IMR-90 (cell line): ENCODE measurements around the gene COL24A1. TPM values are rescaled to one million over a fixed set of nuclear protein-coding genes. Genes with fewer than 3 reads are reported as not detected.

ENCODE experiments used
- ATAC-seq: fragments of 200-7000 bp; cut with Tn5 transposase; 2 replicates; pipeline ENCODE4 v1.9.1; 2020; ENCODE audit warnings: low read depth, mild to moderate bottlenecking, moderate library complexity
- BruUV-seq: library from RNA; stranded (reverse); fragments of 400-500 nt; replicated peaks from 2 replicates; lab custom pipeline; 2021; lab: Mats Ljungman, UMichigan
- CTCF ChIA-PET: fragments of 300-600 bp; formaldehyde crosslinking; extraction: SDS; loops from one replicate; lab custom pipeline; 2021; ENCODE audit warnings: antibody characterized with exemption; lab: Yijun Ruan, JAX
- POLR2A ChIA-PET: fragments of 300-600 bp; sonication (Branson Sonifier 250); formaldehyde crosslinking; loops from one replicate; lab custom pipeline; 2022; ENCODE audit warnings: antibody characterized with exemption; ENCODE audit not compliant: unreplicated experiment; lab: Charles Lee
- DNase-seq: peaks from one replicate; pipeline ENCODE4 v3.0.0; 2013
- H2AFZ ChIP-seq: replicated peaks from 2 replicates; pipeline ENCODE3; 2013; ENCODE audit warnings: low read length, mild to moderate bottlenecking; ENCODE audit not compliant: poor library complexity
- H2AK5ac ChIP-seq: 2 replicates; pipeline ENCODE4 v1.6.1; 2013; ENCODE audit warnings: low read depth, low read length, inconsistent platforms
- H2AK9ac ChIP-seq: replicated peaks from 2 replicates; pipeline ENCODE3; 2013; ENCODE audit warnings: mild to moderate bottlenecking, low read depth, low read length, moderate library complexity; ENCODE audit not compliant: poor library complexity
- H2BK120ac ChIP-seq: 2 replicates; pipeline ENCODE4 v1.6.1; 2013; ENCODE audit warnings: low read depth, low read length, inconsistent platforms
- H2BK15ac ChIP-seq: 3 replicates; pipeline ENCODE4 v1.6.1; 2013; ENCODE audit warnings: low read depth, low read length, inconsistent platforms
- H2BK20ac ChIP-seq: 2 replicates; pipeline ENCODE4 v1.6.1; 2013; ENCODE audit warnings: low read depth, mild to moderate bottlenecking, inconsistent platforms, low read length, moderate library complexity
- H2BK5ac ChIP-seq: 2 replicates; pipeline ENCODE4 v1.6.1; 2013; ENCODE audit warnings: mild to moderate bottlenecking, low read depth, low read length, inconsistent platforms; ENCODE audit not compliant: poor library complexity, severe bottlenecking
- H3K14ac ChIP-seq: replicated peaks from 2 replicates; pipeline ENCODE4 v1.6.1; 2013; ENCODE audit warnings: low read depth, low read length, inconsistent platforms
- H3K18ac ChIP-seq: 2 replicates; pipeline ENCODE4 v1.6.1; 2013; ENCODE audit warnings: low read depth, low read length, control low read depth
- H3K23ac ChIP-seq: 2 replicates; pipeline ENCODE4 v1.6.1; 2013; ENCODE audit warnings: low read depth, low read length, inconsistent platforms
- H3K27ac ChIP-seq: 2 replicates; pipeline ENCODE4 v1.5.1; 2013; ENCODE audit warnings: mild to moderate bottlenecking, control low read depth, low read length; ENCODE audit not compliant: insufficient read depth
- H3K27me3 ChIP-seq: 2 replicates; pipeline ENCODE4 v1.6.1; 2013; ENCODE audit warnings: low read length; ENCODE audit not compliant: control insufficient read depth, insufficient read depth
- H3K36me3 ChIP-seq: 2 replicates; pipeline ENCODE4 v1.6.1; 2013; ENCODE audit warnings: low read length, mixed read lengths; ENCODE audit not compliant: control insufficient read depth, insufficient read depth
- H3K4ac ChIP-seq: 2 replicates; pipeline ENCODE4 v1.6.1; 2013; ENCODE audit warnings: low read depth, low read length, inconsistent platforms
- H3K4me1 ChIP-seq: 2 replicates; pipeline ENCODE4 v1.6.1; 2013; ENCODE audit warnings: low read length, mixed read lengths; ENCODE audit not compliant: control insufficient read depth, insufficient read depth
- H3K4me2 ChIP-seq: 2 replicates; pipeline ENCODE4 v1.6.1; 2013; ENCODE audit warnings: low read depth, mild to moderate bottlenecking, control low read depth, low read length, moderate library complexity
- H3K4me3 ChIP-seq: 2 replicates; pipeline ENCODE4 v1.5.1; 2013; ENCODE audit warnings: low read depth, mild to moderate bottlenecking, control low read depth, low read length, moderate library complexity; ENCODE audit not compliant: insufficient read depth
- H3K56ac ChIP-seq: 2 replicates; pipeline ENCODE4 v1.6.1; 2013; ENCODE audit warnings: low read length, inconsistent platforms; ENCODE audit not compliant: insufficient read depth; ENCODE audit errors: extremely low read depth
- H3K79me1 ChIP-seq, 2 experiments: 2 replicates each; pipeline ENCODE4 v1.6.1; 2013; ENCODE audit warnings: low read length in 2 of 2, inconsistent platforms in 1 of 2, low read depth in 1 of 2
- H3K9ac ChIP-seq: 2 replicates; pipeline ENCODE4 v1.6.1; 2013; ENCODE audit warnings: low read depth, low read length, control low read depth
- H3K9me1 ChIP-seq: 2 replicates; pipeline ENCODE4 v1.6.1; 2013; ENCODE audit warnings: low read length, inconsistent platforms; ENCODE audit not compliant: insufficient read depth
- H3K9me3 ChIP-seq: 2 replicates; pipeline ENCODE4 v1.6.1; 2013; ENCODE audit warnings: low read length; ENCODE audit not compliant: control insufficient read depth, insufficient read depth
- H4K20me1 ChIP-seq: 2 replicates; pipeline ENCODE4 v1.6.1; 2013; ENCODE audit warnings: low read length, inconsistent platforms; ENCODE audit not compliant: insufficient read depth
- H4K5ac ChIP-seq: 2 replicates; pipeline ENCODE4 v1.6.1; 2013; ENCODE audit warnings: mild to moderate bottlenecking, low read depth, low read length, control low read depth
- H4K8ac ChIP-seq, 2 experiments: 2 replicates each; pipeline ENCODE4 v1.6.1; 2013; ENCODE audit warnings: low read depth in 2 of 2, low read length in 2 of 2, control low read depth in 1 of 2, inconsistent platforms in 1 of 2
- H4K91ac ChIP-seq: 2 replicates; pipeline ENCODE4 v1.6.1; 2013; ENCODE audit warnings: low read depth, low read length, inconsistent platforms; ENCODE audit not compliant: insufficient read depth
- CEBPB ChIP-seq: IDR thresholded peaks from 2 replicates; pipeline ENCODE4 v1.6.1; 2012; ENCODE audit warnings: low read depth, low read length, improper control_type of control experiment
- CHD1 ChIP-seq: IDR thresholded peaks from 2 replicates; pipeline ENCODE4 v1.6.1; 2012; ENCODE audit warnings: low read depth, low read length, improper control_type of control experiment
- FOS ChIP-seq: fragments of 150-350 bp; IDR thresholded peaks from 2 replicates; pipeline ENCODE4 v1.6.1; 2016; ENCODE audit warnings: low read depth, low read length
- MAFK ChIP-seq: IDR thresholded peaks from 2 replicates; pipeline ENCODE4 v1.6.1; 2012; ENCODE audit warnings: low read depth, low read length, improper control_type of control experiment
- MXI1 ChIP-seq: IDR thresholded peaks from 2 replicates; pipeline ENCODE4 v1.6.1; 2012; ENCODE audit warnings: low read depth, mild to moderate bottlenecking, low read length, moderate library complexity, borderline replicate concordance
- POLR2A ChIP-seq: IDR thresholded peaks from 2 replicates; pipeline ENCODE4 v1.6.1; 2012; ENCODE audit warnings: mild to moderate bottlenecking, low read depth, low read length
- SMC3 ChIP-seq: fragments of 150-350 bp; IDR thresholded peaks from 2 replicates; pipeline ENCODE4 v1.6.1; 2016; ENCODE audit warnings: low read depth, mild to moderate bottlenecking, antibody characterized with exemption, low read length, moderate library complexity
- WGBS, 2 experiments: methylation state at CpG; one replicate each; pipeline versions ENCODE4 v1.1.5 to v1.1.7; 2013; ENCODE audit warnings: missing lambda C conversion rate in 2 of 2; ENCODE audit not compliant: insufficient read length in 1 of 2; ENCODE audit errors: extremely low coverage in 2 of 2; 5-methylcytosine and 5-hydroxymethylcytosine counted together
- dilution Hi-C: fragments of 300-500 bp; cut with HindIII; formaldehyde crosslinking; loops from one replicate; pipeline ENCODE4 v1.14.3; 2018; ENCODE audit warnings: low sequenced_read_pairs; ENCODE audit not compliant: unreplicated experiment
- in situ Hi-C: fragments of 300-500 bp; cut with MboI; formaldehyde crosslinking; loops from 3 replicates; pipeline ENCODE4 v1.14.3; 2019; ENCODE audit warnings: low sequenced_read_pairs, inconsistent platforms, mixed read lengths
- intact Hi-C: fragments of 100-400 bp; cut with micrococcal nuclease; formaldehyde crosslinking; loops from 2 replicates; pipeline ENCODE4 v1.10.0; 2022
- polyA plus RNA-seq, 3 experiments: library from polyadenylated mRNA; depleted of rRNA; stranded (reverse); fragments of >200 nt; gene quantifications; 2 replicates each; pipeline ENCODE4 v1.2.3, GENCODE V29; 2012; ENCODE audit warnings: low replicate concordance in 1 of 3
- total RNA-seq: library from RNA; depleted of rRNA; stranded (reverse); fragments of >200 nt; gene quantifications from 2 replicates; pipeline ENCODE4 v1.2.3, GENCODE V29; 2012
- TF ChIP-seq, protein P1 (sequence below): fragments of 150-350 bp; IDR thresholded peaks from 2 replicates; pipeline ENCODE4 v1.6.1; 2017; ENCODE audit warnings: mild to moderate bottlenecking, antibody characterized with exemption, low read length, low read depth
- TF ChIP-seq, protein P2 (sequence below): conservative IDR thresholded peaks from 2 replicates; pipeline ENCODE4 v1.5.1; 2012; ENCODE audit warnings: mild to moderate bottlenecking, low read depth, low read length, improper control_type of control experiment

Gene COL24A1
- total and polyA plus RNA-seq, 2 of the 4 experiments (the other 2 are of a cell fraction), result 1.4 to 2.2 TPM

DNA sequence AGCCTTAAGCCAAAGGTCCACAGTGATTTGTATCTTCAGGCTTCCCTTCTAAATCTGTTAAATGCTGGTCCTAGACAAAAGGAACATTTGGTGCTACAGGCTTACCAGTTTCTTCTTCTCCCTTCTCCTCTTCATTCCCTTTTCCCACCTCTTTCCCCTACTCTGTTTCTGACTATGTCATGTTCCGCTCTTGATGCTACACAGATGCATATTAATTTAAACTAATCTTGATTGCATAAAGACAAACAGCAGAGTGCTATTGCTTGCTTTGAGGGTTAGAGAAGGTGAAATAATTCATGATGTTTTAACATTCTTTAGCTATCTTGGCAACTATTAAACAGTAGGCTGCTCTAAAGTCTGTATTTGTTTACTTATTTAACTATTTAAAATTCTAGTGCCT, 34.3 kb upstream of the COL24A1 start:
- Histone ChIP-seq H3K4ac (no peak overlapping the region), H4K91ac (no peak overlapping the region), H4K20me1 (no peaks in the 10 kb centered on the region), H2AFZ (no peak overlapping the region), H2BK120ac (no peak overlapping the region), H2BK5ac (no peak overlapping the region), H2AK9ac (no peak overlapping the region), H3K23ac (no peak overlapping the region), H3K9me1 (no peaks in the 10 kb centered on the region), H2BK20ac (no peak overlapping the region), H4K8ac (no peak overlapping the region), H2BK15ac (no peak overlapping the region), H3K4me3 (no peak overlapping the region), H4K5ac (no peak overlapping the region), H3K14ac (no peak overlapping the region), H3K4me2 (no peak overlapping the region), H3K18ac (no peak overlapping the region), H3K9ac (no peak overlapping the region), H3K36me3 (no peaks in the 10 kb centered on the region), H3K79me1 (no peaks in the 10 kb centered on the region), H3K4me1 (no peaks in the 10 kb centered on the region), H2AK5ac (no peak overlapping the region), H3K9me3 (no peaks in the 10 kb centered on the region), H3K56ac (no peak overlapping the region), H3K27ac (no peak overlapping the region), H3K27me3 (no peaks in the 10 kb centered on the region)
- POLR2A ChIA-PET, result no interaction called here
- in situ Hi-C loops, result no loop called here
- no peak for DNase-seq
- TF ChIP-seq SMC3 (no peak), MAFK (no peak), MXI1 (no peak), POLR2A (no peak), FOS (no peak), CEBPB (no peak), CHD1 (no peak)
- TF ChIP-seq, protein P1, sequence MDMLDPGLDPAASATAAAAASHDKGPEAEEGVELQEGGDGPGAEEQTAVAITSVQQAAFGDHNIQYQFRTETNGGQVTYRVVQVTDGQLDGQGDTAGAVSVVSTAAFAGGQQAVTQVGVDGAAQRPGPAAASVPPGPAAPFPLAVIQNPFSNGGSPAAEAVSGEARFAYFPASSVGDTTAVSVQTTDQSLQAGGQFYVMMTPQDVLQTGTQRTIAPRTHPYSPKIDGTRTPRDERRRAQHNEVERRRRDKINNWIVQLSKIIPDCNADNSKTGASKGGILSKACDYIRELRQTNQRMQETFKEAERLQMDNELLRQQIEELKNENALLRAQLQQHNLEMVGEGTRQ, result no peak
- TF ChIP-seq, protein P2, sequence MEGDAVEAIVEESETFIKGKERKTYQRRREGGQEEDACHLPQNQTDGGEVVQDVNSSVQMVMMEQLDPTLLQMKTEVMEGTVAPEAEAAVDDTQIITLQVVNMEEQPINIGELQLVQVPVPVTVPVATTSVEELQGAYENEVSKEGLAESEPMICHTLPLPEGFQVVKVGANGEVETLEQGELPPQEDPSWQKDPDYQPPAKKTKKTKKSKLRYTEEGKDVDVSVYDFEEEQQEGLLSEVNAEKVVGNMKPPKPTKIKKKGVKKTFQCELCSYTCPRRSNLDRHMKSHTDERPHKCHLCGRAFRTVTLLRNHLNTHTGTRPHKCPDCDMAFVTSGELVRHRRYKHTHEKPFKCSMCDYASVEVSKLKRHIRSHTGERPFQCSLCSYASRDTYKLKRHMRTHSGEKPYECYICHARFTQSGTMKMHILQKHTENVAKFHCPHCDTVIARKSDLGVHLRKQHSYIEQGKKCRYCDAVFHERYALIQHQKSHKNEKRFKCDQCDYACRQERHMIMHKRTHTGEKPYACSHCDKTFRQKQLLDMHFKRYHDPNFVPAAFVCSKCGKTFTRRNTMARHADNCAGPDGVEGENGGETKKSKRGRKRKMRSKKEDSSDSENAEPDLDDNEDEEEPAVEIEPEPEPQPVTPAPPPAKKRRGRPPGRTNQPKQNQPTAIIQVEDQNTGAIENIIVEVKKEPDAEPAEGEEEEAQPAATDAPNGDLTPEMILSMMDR, result no peak
- no CpG with 5 or more reads among the region's 1 CpG for WGBS, 2 experiments
- BruUV-seq, result no TSS peak
- ATAC-seq, result peak; percentile 46
- intact Hi-C loops, result no loop called here
- dilution Hi-C loops, result no loop called here
- CTCF ChIA-PET, result no interaction called here
